IPS-NIHi7 (cell line): ENCODE measurements around the gene VPS16.
A peak's percentile ranks its signal among the peaks of the same experiment; 100 is the strongest.
"Not testable (repeated sequence)": the region's sequence is repeated elsewhere in the genome, so short reads cannot be mapped to it uniquely, and the experiment has no call there.

ENCODE experiments used
- DNase-seq: peaks from one replicate; pipeline ENCODE4 v3.0.0; 2012; ENCODE audit warnings: mixed read lengths; ENCODE audit errors: extremely low spot score

Gene VPS16

GRCh38 chr20:2869381-2869780 is 28.8 kb downstream of the VPS16 start:
- DNase-seq: no peak

- DNase-seq: no peak
These were observed 30.5 kb downstream of the VPS16 start for GRCh38 chr20:2871111-2871465.

- no peak for DNase-seq
These were observed 31.3 kb downstream of the VPS16 start for GRCh38 chr20:2871661-2872458.

GRCh38 chr20:2872459-2873009 is 32.0 kb downstream of the VPS16 start:
- DNase-seq: peak; percentile 44

- peak; percentile 96 for DNase-seq
These were observed 32.6 kb downstream of the VPS16 start, which contains the start of gene PTPRA for GRCh38 chr20:2873010-2873746. TSS of gene PTPRA (plus strand) at chr20:2873481. CDS start at chr20:2964278, 90,797 bp downstream.

- DNase-seq: peak; percentile 78
These were observed 33.1 kb downstream of the VPS16 start for GRCh38 chr20:2873747-2874041.

- DNase-seq: no peak
These were observed 33.9 kb downstream of the VPS16 start for GRCh38 chr20:2874456-2874855.

GRCh38 chr20:2875690-2876203 is 35.2 kb downstream of the VPS16 start:
- DNase-seq: no peak

- DNase-seq: no peak
These were observed 38.0 kb downstream of the VPS16 start for GRCh38 chr20:2878515-2878914.

- no peak for DNase-seq
These were observed 38.6 kb downstream of the VPS16 start for GRCh38 chr20:2879146-2879545.

- DNase-seq: no peak
These were observed 40.1 kb downstream of the VPS16 start for GRCh38 chr20:2880650-2881049.

- no peak for DNase-seq
These were observed 43.4 kb downstream of the VPS16 start for GRCh38 chr20:2883726-2884637.

GRCh38 chr20:2887715-2888114 is 47.2 kb downstream of the VPS16 start:
- no peak for DNase-seq

GRCh38 chr20:2888224-2888955 is 47.8 kb downstream of the VPS16 start:
- DNase-seq: no peak

- no peak for DNase-seq
These were observed 48.7 kb downstream of the VPS16 start for GRCh38 chr20:2889209-2889608.

GRCh38 chr20:2889797-2890196 is 49.3 kb downstream of the VPS16 start:
- no peak for DNase-seq

- no peak for DNase-seq
These were observed 50.2 kb downstream of the VPS16 start for GRCh38 chr20:2890742-2891141.

GRCh38 chr20:2891343-2891742 is 50.8 kb downstream of the VPS16 start:
- DNase-seq: no peak

- DNase-seq: no peak
These were observed 51.8 kb downstream of the VPS16 start for GRCh38 chr20:2892376-2892775.

GRCh38 chr20:2894221-2894620 is 53.7 kb downstream of the VPS16 start:
- DNase-seq: no peak

- not testable (repeated sequence) for DNase-seq
These were observed 54.6 kb downstream of the VPS16 start for GRCh38 chr20:2895154-2895553.
